GM12873 (cell line): ENCODE measurements around the gene BCORL1.

ENCODE experiments used
- TF ChIP-seq, protein P1 (sequence below): IDR thresholded peaks from 2 replicates; pipeline ENCODE4 v1.5.1; 2012; ENCODE audit warnings: low read depth, mild to moderate bottlenecking, moderate library complexity, low read length, control low read depth; ENCODE audit not compliant: insufficient read depth; ENCODE audit errors: missing control alignments

The BCORL1 gene

GRCh38 chrX:129957241-129958082, 25.0 kb upstream of the BCORL1 start:
- TF ChIP-seq, protein P1, sequence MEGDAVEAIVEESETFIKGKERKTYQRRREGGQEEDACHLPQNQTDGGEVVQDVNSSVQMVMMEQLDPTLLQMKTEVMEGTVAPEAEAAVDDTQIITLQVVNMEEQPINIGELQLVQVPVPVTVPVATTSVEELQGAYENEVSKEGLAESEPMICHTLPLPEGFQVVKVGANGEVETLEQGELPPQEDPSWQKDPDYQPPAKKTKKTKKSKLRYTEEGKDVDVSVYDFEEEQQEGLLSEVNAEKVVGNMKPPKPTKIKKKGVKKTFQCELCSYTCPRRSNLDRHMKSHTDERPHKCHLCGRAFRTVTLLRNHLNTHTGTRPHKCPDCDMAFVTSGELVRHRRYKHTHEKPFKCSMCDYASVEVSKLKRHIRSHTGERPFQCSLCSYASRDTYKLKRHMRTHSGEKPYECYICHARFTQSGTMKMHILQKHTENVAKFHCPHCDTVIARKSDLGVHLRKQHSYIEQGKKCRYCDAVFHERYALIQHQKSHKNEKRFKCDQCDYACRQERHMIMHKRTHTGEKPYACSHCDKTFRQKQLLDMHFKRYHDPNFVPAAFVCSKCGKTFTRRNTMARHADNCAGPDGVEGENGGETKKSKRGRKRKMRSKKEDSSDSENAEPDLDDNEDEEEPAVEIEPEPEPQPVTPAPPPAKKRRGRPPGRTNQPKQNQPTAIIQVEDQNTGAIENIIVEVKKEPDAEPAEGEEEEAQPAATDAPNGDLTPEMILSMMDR, result no peak

DNA sequence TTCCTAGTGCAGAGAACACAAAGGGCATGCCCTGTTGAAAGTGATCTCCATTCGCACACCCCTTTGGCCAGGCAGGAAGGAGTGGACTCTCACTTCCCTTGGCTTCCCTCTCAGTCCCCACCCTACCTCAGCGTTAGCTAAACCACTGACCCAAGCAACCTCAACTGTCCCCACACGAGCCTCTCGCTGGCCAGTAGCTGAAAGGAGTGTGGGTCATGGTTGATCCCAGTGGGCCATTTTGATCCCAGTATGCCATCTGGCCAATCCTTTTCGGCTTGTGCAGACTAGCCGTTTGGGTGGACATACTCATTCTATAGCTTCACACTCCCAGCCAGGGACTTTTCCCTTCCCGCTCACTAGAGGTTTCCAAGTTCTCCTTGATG, 24.4 kb upstream of the BCORL1 start:
- TF ChIP-seq, protein P1, result no peak

DNA sequence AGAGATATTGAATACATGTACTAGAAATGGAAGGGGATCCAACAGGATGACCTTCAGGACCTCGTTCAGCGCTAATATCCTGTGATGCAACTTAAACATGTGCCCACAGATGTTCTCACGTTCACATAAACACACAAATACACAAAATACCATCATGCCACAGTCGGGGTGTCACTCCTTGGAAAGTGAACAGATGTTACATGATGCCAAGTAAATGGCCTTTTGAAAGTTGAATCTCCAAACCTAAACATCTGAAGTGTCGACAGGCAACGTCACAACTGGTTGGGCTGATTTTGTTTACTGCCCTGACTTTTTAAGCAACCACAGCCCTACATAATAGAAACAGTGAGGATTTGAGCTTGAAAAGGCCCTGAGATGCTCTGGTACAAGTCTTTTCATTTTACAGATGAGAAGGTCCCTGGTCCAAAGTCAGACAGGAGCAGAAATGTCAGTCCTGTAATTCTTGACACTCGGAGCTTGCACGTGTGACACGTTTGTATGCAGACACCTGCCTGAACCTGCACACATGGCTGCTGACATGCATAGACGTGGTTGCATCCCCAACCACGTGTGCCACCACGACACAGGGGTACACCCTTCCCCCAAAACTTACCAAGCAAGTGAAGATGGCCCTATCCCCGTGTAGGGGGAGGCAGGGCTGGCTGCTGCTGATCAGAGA, 23.5 kb upstream of the BCORL1 start:
- TF ChIP-seq, protein P1, result no peak

- TF ChIP-seq, protein P1, result no peak
Observed at GRCh38 chrX:129959493-129959832, 23.0 kb upstream of the BCORL1 start.

DNA sequence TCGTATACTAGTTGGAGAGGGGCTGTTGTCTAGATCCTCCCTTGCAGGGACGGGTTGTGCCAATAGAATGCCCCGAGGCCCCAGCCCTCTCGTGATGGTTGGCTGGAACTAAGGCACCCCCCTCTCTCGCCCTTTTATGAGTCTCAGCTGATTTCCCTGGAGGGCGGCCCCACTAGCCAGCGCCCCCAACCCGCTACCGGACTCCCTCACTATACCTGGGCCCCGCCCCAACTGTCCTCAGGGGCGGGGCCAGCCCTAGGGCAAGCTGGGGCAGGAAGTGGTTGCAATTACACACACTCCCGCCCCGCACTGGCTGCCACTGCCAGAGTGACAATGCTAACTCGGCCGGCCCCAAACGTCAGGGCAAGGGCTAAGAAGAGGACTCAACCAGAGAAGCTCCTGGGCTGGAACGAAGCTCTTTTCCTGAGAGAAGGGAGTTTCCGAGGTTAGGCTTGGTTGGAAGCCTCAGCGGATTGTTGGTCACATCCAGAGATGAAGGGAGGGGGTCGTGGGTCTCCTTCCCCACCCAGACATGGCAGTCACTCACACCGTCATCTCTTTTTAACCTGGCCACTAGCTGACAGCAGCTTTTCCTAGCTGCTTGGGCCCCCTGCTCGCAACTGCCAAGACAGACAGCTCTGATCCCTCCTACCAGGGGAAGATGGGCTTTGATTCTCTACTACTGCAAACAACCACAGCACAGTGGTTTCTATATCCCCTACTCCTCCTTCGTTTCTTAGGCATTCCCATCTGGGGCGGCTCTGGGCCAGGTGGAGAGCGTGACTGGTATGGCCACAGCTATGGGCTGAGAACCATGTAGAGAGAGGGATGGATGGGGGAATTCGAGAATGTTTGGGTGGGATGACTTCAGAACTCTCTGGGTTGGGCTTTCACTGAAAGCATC, 21.0 kb upstream of the BCORL1 start:
- TF ChIP-seq, protein P1, result no peak

GRCh38 chrX:129963729-129964128, 18.7 kb upstream of the BCORL1 start:
- TF ChIP-seq, protein P1, result no peak

GRCh38 chrX:129965166-129965565, 17.3 kb upstream of the BCORL1 start:
- TF ChIP-seq, protein P1, result no peak
